ENCODE results near the gene PCID2.
"Not testable (repeated sequence)": the region's sequence is repeated elsewhere in the genome, so short reads cannot be mapped to it uniquely, and the experiment has no call there.

The PCID2 gene

GRCh38 chr13:113208421-113209335 lies at the start of gene PCID2:
TSS of gene PCID2 (minus strand) at chr13:113208669. CDS start at chr13:113208634, 35 bp downstream.
- DNase-seq (ENCODE audit: low read depth in 3 of 3), result peak; percentile 73 to 81 (median 78)

GRCh38 chr13:113257908-113258307 lies 49.4 kb upstream of the PCID2 start:
- not testable (repeated sequence) for DNase-seq (ENCODE audit: low read depth in 3 of 3)

- no peak for DNase-seq (ENCODE audit: low read depth in 3 of 3)
Measured at GRCh38 chr13:113252516-113253095, 44.1 kb upstream of the PCID2 start.

GRCh38 chr13:113245849-113246796 lies 37.7 kb upstream of the PCID2 start:
- no peak for DNase-seq (ENCODE audit: low read depth in 3 of 3)

- no peak for DNase-seq (ENCODE audit: low read depth in 3 of 3)
Measured at GRCh38 chr13:113243847-113244246, 35.4 kb upstream of the PCID2 start.

GRCh38 chr13:113241623-113242022 lies 33.2 kb upstream of the PCID2 start:
- DNase-seq (ENCODE audit: low read depth in 3 of 3), result not testable (repeated sequence)

- no peak for DNase-seq (ENCODE audit: low read depth in 3 of 3)
Measured at GRCh38 chr13:113239986-113240385, 31.5 kb upstream of the PCID2 start.

- DNase-seq (ENCODE audit: low read depth in 3 of 3), result no peak
Measured at GRCh38 chr13:113239357-113239756, 30.9 kb upstream of the PCID2 start.

GRCh38 chr13:113238536-113238935 lies 30.1 kb upstream of the PCID2 start:
- no peak for DNase-seq (ENCODE audit: low read depth in 3 of 3)

GRCh38 chr13:113233101-113233500 lies 24.6 kb upstream of the PCID2 start:
- no peak for DNase-seq (ENCODE audit: low read depth in 3 of 3)

- no peak for DNase-seq (ENCODE audit: low read depth in 3 of 3)
Measured at GRCh38 chr13:113232208-113233003, 23.9 kb upstream of the PCID2 start.

- DNase-seq (ENCODE audit: low read depth in 3 of 3), result no peak
Measured at GRCh38 chr13:113231306-113232207, 23.1 kb upstream of the PCID2 start.

GRCh38 chr13:113229791-113230190 lies 21.3 kb upstream of the PCID2 start:
- DNase-seq (ENCODE audit: low read depth in 3 of 3), result no peak

GRCh38 chr13:113229161-113229560 lies 20.7 kb upstream of the PCID2 start:
- no peak for DNase-seq (ENCODE audit: low read depth in 3 of 3)

GRCh38 chr13:113226873-113227450 lies 18.5 kb upstream of the PCID2 start:
- DNase-seq (ENCODE audit: low read depth in 3 of 3), result no peak

GRCh38 chr13:113225515-113225914 lies 17.0 kb upstream of the PCID2 start:
- DNase-seq (ENCODE audit: low read depth in 3 of 3), result no peak

- no peak for DNase-seq (ENCODE audit: low read depth in 3 of 3)
Measured at GRCh38 chr13:113224486-113224885, 16.0 kb upstream of the PCID2 start.

- no peak for DNase-seq (ENCODE audit: low read depth in 3 of 3)
Measured at GRCh38 chr13:113223070-113223469, 14.6 kb upstream of the PCID2 start.

GRCh38 chr13:113220877-113221276 lies 12.4 kb upstream of the PCID2 start:
- DNase-seq (ENCODE audit: low read depth in 3 of 3), result no peak

GRCh38 chr13:113220141-113220598 lies 11.7 kb upstream of the PCID2 start:
- no peak for DNase-seq (ENCODE audit: low read depth in 3 of 3)
